Measurements from ENCODE around the gene LPP. TPM values are rescaled to one million over a fixed set of nuclear protein-coding genes. Genes with fewer than 3 reads are reported as not detected.

The LPP gene
- total RNA-seq, 1 experiment from 2014 or later = 148 TPM

DNA sequence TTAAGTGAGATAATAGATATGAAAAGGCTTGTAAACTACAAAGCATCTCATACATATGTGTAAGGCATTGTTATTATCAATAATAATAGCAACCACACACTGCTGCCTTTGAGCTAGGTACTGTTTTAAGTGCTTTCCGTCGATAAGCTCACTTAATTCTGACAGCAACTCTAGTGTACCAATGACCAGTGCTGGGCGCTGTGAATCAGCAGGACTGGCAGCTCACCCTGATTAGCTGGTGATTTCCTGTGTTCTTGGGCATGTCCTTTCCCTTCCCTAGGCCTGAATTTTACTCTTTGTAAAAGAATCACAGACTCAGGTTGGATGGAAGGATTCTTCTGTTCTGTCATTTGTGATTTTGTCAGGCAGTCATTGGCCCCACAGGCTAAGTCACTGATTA, 215.6 kb downstream of the LPP start:
- Histone ChIP-seq H3K79me2 (ENCODE audit: low read depth) (no peaks in the 10 kb centered on the region), H3K27me3 (ENCODE audit: insufficient read depth, low read depth) (no peaks in the 10 kb centered on the region), H3F3A (ENCODE audit: insufficient read depth, low read depth) (peaks cover 8% of the 10 kb centered on the region; the same call in 1 of the 2 replicates), H4K20me1 (ENCODE audit: insufficient read depth) (no peaks in the 10 kb centered on the region), H3K36me3 (ENCODE audit: low read depth) (no peaks in the 10 kb centered on the region), H3K4me2 (no peak overlapping the region), H3K9me2 (ENCODE audit: insufficient read depth) (no peaks in the 10 kb centered on the region), H3K4me3 (no peak overlapping the region), H3K4me1 (replicated peaks; ENCODE audit: insufficient read depth) (no peaks in the 10 kb centered on the region), H2AFZ (no peak overlapping the region), H3K9me3 (ENCODE audit: insufficient read depth, low read depth) (no peaks in the 10 kb centered on the region; the same call in 1 of the 2 replicates), H3K27ac (no peak overlapping the region)
- intact Hi-C loops (cut with micrococcal nuclease; ENCODE audit: unreplicated experiment) = loop anchor here (10.0 kb wide), 2 partner anchors 305 kb away; no protein-coding TSS in a partner anchor
- DNase-seq = no peak
- POLR2A ChIA-PET (ENCODE audit: unreplicated experiment) = no interaction called here
- BruUV-seq (replicated peaks) = no TSS peak
- CTCF ChIA-PET = no interaction called here
- TF ChIP-seq, protein P1, sequence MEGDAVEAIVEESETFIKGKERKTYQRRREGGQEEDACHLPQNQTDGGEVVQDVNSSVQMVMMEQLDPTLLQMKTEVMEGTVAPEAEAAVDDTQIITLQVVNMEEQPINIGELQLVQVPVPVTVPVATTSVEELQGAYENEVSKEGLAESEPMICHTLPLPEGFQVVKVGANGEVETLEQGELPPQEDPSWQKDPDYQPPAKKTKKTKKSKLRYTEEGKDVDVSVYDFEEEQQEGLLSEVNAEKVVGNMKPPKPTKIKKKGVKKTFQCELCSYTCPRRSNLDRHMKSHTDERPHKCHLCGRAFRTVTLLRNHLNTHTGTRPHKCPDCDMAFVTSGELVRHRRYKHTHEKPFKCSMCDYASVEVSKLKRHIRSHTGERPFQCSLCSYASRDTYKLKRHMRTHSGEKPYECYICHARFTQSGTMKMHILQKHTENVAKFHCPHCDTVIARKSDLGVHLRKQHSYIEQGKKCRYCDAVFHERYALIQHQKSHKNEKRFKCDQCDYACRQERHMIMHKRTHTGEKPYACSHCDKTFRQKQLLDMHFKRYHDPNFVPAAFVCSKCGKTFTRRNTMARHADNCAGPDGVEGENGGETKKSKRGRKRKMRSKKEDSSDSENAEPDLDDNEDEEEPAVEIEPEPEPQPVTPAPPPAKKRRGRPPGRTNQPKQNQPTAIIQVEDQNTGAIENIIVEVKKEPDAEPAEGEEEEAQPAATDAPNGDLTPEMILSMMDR (conservative IDR thresholded peaks at IDR 0.05) = no peak
- no peak for TF ChIP-seq EZH2 (IDR thresholded peaks at IDR 0.05; ENCODE audit: low read depth)

- BruUV-seq (replicated peaks) = no TSS peak
- H4K20me1 ChIP-seq (ENCODE audit: insufficient read depth) = no peaks in the 10 kb centered on the region
- ChIA-PET POLR2A (ENCODE audit: unreplicated experiment) (no interaction called here), CTCF (no interaction called here)
- no peak overlapping the region for H3K4me2 ChIP-seq
- no peaks in the 10 kb centered on the region for H3K27me3 ChIP-seq (ENCODE audit: insufficient read depth, low read depth)
- H3F3A ChIP-seq (ENCODE audit: insufficient read depth, low read depth) = peaks cover 8% of the 10 kb centered on the region; the same call in 1 of the 2 replicates
- H2AFZ ChIP-seq = no peak overlapping the region
- no peaks in the 10 kb centered on the region for H3K4me1 ChIP-seq (replicated peaks; ENCODE audit: insufficient read depth)
- no peak for TF ChIP-seq EZH2 (IDR thresholded peaks at IDR 0.05; ENCODE audit: low read depth)
- TF ChIP-seq, protein P1 (conservative IDR thresholded peaks at IDR 0.05) = no peak
- intact Hi-C loops (cut with micrococcal nuclease; ENCODE audit: unreplicated experiment) = no loop called here
- no peak overlapping the region for H3K4me3 ChIP-seq
- H3K79me2 ChIP-seq (ENCODE audit: low read depth) = no peaks in the 10 kb centered on the region
- no peak overlapping the region for H3K27ac ChIP-seq
- no peak for DNase-seq
- no peaks in the 10 kb centered on the region for H3K36me3 ChIP-seq (ENCODE audit: low read depth)
- no peaks in the 10 kb centered on the region for H3K9me2 ChIP-seq (ENCODE audit: insufficient read depth)
- H3K9me3 ChIP-seq (ENCODE audit: insufficient read depth, low read depth) = no peaks in the 10 kb centered on the region; the same call in 1 of the 2 replicates
These were observed 216.3 kb downstream of the LPP start for GRCh38 chr3:188370081-188370830.

DNA sequence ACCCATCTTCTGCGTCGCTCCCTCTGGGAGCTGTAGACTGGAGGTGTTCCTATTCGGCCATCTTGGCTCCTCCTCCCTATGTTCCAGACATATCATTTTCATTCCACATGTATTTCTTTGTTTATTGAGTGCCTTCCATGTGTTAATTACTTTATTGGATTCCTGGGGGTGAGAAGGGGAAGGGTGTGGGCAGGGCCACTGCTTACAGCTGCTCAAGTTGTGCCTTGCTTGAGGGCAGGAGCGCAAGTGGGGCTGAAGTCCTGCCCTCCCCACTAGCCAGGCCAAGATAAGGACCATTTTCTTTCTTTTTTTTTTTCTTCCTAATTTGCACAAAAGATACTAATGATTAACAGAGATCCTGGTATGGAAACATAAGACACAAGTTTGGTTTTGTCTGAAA, 224.8 kb downstream of the LPP start:
- TF ChIP-seq, protein P1 (conservative IDR thresholded peaks at IDR 0.05) = no peak
- TF ChIP-seq EZH2 (IDR thresholded peaks at IDR 0.05; ENCODE audit: low read depth) = no peak

More for the DNA sequence above, 224.8 kb downstream of the LPP start:
- Histone ChIP-seq H3K4me3 (no peak overlapping the region), H3K4me2 (no peak overlapping the region), H2AFZ (no peak overlapping the region), H3K79me2 (ENCODE audit: low read depth) (no peaks in the 10 kb centered on the region), H4K20me1 (ENCODE audit: insufficient read depth) (no peaks in the 10 kb centered on the region), H3K9me2 (ENCODE audit: insufficient read depth) (no peaks in the 10 kb centered on the region), H3K27me3 (ENCODE audit: insufficient read depth, low read depth) (no peaks in the 10 kb centered on the region), H3F3A (ENCODE audit: insufficient read depth, low read depth) (no peaks in the 10 kb centered on the region), H3K4me1 (replicated peaks; ENCODE audit: insufficient read depth) (no peaks in the 10 kb centered on the region), H3K9me3 (ENCODE audit: insufficient read depth, low read depth) (no peaks in the 10 kb centered on the region), H3K36me3 (ENCODE audit: low read depth) (no peaks in the 10 kb centered on the region), H3K27ac (no peak overlapping the region)
- no TSS peak for BruUV-seq (replicated peaks)
- no peak for DNase-seq
- ChIA-PET POLR2A (ENCODE audit: unreplicated experiment) (no interaction called here), CTCF (no interaction called here)
- intact Hi-C loops (cut with micrococcal nuclease; ENCODE audit: unreplicated experiment) = no loop called here

Measured in PC-9 (cell line).